Uterus (tissue), 4 donors: ENCODE results near the gene NOX5. TPM values are rescaled to one million over a fixed set of nuclear protein-coding genes. Genes with fewer than 3 reads are reported as not detected.

Source experiments
- DNase-seq, 2 donors: peaks; one replicate each; pipeline ENCODE4 v3.0.0-alpha.2; 2019 to 2020
- H3K27ac ChIP-seq, 2 donors: fragments of 200-600 bp; sonication (generic); 1 replicate in 1 of 2; 2 replicates in 1 of 2; pipeline ENCODE4 v1.5.1; 2016 to 2018
- H3K27me3 ChIP-seq, 2 donors: fragments of 200-600 bp; sonication (generic); one replicate each; pipeline ENCODE4 v1.5.1; 2018 to 2019; ENCODE audit warnings: control low read depth in 1 of 2
- H3K36me3 ChIP-seq, 2 donors: fragments of 200-600 bp; sonication (generic); one replicate each; pipeline ENCODE4 v1.5.1; 2019; ENCODE audit warnings: control low read depth in 1 of 2
- H3K4me1 ChIP-seq, 2 donors: fragments of 200-600 bp; sonication (generic); one replicate each; pipeline ENCODE4 v1.5.1; 2018 to 2019; ENCODE audit warnings: control low read depth in 1 of 2
- H3K4me3 ChIP-seq, 2 donors: fragments of 200-600 bp; sonication (generic); 1 replicate in 1 of 2; 2 replicates in 1 of 2; pipeline ENCODE4 v1.5.1; 2018 to 2019; ENCODE audit warnings: mild to moderate bottlenecking in 1 of 2
- H3K9me3 ChIP-seq, 2 donors: fragments of 200-600 bp; sonication (generic); one replicate each; pipeline ENCODE4 v1.5.1; 2019; ENCODE audit warnings: control low read depth in 1 of 2
- POLR2A ChIP-seq, 2 donors: fragments of 450-650 bp; IDR thresholded peaks; one replicate each; pipeline ENCODE4 v1.6.1; 2016; ENCODE audit warnings: antibody characterized with exemption in 2 of 2, mild to moderate bottlenecking in 1 of 2, moderate library complexity in 1 of 2
- intact Hi-C: fragments of 100-400 bp; cut with DNase I; formaldehyde crosslinking; loops from one replicate; pipeline ENCODE4 v1.15.1; 2023; ENCODE audit warnings: low total_unique reads
- total RNA-seq, 4 donors: library from RNA; depleted of rRNA in 3 of 4; stranded (reverse); fragments of >200 nt in 3 of 4; gene quantifications; one replicate each; pipeline versions ENCODE4 v1.1.0 to v1.2.4, GENCODE V29; 2014 to 2023
- TF ChIP-seq, protein P1 (sequence below), 4 experiments: fragments of 200-600 bp in 2 of 4; fragments of 450-650 bp in 2 of 4; sonication (generic) in 2 of 4; IDR thresholded peaks; one replicate each; pipeline ENCODE4 v1.5.1; 2016 to 2019; ENCODE audit warnings: antibody characterized with exemption in 4 of 4, mild to moderate bottlenecking in 2 of 4, moderate library complexity in 1 of 4
- donor health status: DM: yes; HTN: yes; CAD: no.

Gene NOX5
- total RNA-seq, 4 donors from 2014 or later = 0.21 to 0.52 TPM; not detected in 2

DNA sequence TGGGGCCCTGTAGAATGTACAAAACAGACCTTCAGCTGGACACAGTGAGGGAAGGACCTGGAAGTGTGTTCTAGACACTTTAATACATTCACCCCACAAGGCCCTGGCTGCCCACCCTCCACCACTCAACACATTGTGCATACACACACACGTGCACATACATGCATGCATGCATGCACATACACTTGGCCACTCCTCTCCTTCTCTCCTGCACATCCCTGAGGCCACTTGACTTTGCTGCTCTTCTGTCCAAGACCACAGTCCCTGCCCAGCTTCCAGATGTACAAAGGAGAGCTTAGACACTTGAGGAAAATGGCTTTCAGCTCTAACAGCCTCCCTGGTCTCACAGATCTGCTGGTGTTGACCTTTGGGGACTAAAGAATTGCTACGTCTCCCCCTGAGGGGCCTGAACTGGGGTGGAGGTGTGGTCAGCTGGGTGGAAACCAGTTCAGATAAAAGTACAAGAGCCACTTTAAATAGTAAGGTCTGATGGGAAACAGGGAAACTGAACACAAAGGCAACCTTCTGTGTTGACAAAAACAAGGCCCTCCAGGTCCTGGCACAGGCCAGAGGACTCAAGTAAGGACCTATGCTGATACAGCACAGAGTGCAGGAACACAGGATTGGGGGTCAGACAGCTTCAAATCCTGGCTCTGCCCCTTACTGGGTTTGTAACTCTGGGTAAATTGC lies 24.8 kb upstream of the NOX5 start:
- H3K4me3 ChIP-seq = no peak overlapping the region
- no peak overlapping the region for H3K27ac ChIP-seq
- H3K36me3 ChIP-seq = no peaks in the 10 kb centered on the region
- H3K9me3 ChIP-seq = no peaks in the 10 kb centered on the region
- TF ChIP-seq, protein P1, sequence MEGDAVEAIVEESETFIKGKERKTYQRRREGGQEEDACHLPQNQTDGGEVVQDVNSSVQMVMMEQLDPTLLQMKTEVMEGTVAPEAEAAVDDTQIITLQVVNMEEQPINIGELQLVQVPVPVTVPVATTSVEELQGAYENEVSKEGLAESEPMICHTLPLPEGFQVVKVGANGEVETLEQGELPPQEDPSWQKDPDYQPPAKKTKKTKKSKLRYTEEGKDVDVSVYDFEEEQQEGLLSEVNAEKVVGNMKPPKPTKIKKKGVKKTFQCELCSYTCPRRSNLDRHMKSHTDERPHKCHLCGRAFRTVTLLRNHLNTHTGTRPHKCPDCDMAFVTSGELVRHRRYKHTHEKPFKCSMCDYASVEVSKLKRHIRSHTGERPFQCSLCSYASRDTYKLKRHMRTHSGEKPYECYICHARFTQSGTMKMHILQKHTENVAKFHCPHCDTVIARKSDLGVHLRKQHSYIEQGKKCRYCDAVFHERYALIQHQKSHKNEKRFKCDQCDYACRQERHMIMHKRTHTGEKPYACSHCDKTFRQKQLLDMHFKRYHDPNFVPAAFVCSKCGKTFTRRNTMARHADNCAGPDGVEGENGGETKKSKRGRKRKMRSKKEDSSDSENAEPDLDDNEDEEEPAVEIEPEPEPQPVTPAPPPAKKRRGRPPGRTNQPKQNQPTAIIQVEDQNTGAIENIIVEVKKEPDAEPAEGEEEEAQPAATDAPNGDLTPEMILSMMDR (IDR thresholded peaks at IDR 0.05) = no peak
- TF ChIP-seq POLR2A (IDR thresholded peaks at IDR 0.05) = no peak
- no peaks in the 10 kb centered on the region for H3K4me1 ChIP-seq
- intact Hi-C loops = no loop called here
- no peaks in the 10 kb centered on the region for H3K27me3 ChIP-seq
- no peak for DNase-seq

DNA sequence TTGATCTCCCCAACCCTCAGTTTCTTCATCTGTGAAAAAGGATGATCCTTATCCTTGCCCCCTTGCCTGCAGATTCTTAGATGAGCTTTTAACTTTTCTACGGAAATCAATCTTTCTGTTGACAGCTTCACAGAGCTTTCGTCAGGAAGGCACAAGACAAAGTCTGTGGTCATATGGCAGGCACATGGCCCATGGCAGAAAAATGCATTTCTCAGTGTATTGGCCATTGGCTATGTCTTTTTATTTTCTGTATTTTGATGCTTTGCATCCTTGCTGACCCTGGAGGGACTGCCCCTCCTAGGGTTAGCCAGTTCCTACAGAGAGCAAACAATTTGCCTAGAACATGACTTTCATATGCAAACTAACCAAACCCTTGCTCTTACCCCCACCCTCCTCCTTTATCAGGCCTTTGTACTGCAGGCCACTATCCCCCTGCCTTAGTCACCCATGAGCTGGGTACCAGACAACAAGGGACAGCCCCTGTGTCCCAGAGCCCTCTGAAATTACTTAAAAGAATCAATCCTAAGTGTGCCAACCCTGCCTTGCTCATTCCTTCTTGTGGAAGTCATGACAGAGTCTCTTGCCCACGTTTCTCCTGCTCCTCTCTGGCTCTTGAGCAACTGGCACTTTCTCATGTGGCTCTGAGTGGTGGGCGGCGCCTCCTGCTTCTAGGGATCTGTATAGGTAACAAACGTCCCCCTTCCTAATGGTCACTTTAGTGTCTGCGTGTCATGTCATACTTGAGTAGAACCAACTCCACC lies 24.1 kb upstream of the NOX5 start:
- intact Hi-C loops = no loop called here

DNA sequence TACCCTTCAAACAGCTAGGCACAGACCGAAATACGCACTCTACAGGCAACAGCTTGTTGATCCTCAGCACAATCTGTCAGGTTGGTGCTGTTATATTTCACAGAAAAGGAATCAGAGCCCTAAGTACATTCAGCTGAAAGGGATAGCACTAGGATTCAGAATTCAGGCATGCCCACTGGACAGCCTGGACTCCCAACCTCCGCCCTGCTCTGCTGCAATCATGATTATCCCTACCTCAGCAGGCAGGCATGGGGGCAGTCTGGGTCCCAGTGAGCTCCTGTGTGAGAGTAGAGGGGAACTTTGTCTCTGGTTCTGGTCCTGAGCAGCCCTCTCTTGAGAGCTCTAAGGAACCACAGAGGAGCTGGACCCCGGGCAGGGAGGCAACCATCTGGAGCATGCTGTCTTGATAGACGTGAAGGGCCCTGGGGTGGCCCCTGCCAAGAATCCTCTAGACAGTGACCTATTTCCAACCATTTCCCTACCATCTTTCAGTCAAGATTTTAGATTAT lies 23.4 kb upstream of the NOX5 start:
- Histone ChIP-seq H3K27me3 (no peaks in the 10 kb centered on the region), H3K9me3 (no peaks in the 10 kb centered on the region), H3K27ac (no peak overlapping the region), H3K4me3 (no peak overlapping the region), H3K36me3 (no peaks in the 10 kb centered on the region), H3K4me1 (no peaks in the 10 kb centered on the region)
- DNase-seq = no peak
- intact Hi-C loops = no loop called here
- TF ChIP-seq POLR2A (IDR thresholded peaks at IDR 0.05) = no peak
- TF ChIP-seq, protein P1 (IDR thresholded peaks at IDR 0.05) = no peak

More for the DNA sequence above, 24.1 kb upstream of the NOX5 start:
- Histone ChIP-seq H3K27me3 (no peaks in the 10 kb centered on the region), H3K36me3 (no peaks in the 10 kb centered on the region), H3K9me3 (no peaks in the 10 kb centered on the region), H3K4me3 (no peak overlapping the region), H3K27ac (no peak overlapping the region), H3K4me1 (no peaks in the 10 kb centered on the region)
- DNase-seq = no peak
- TF ChIP-seq POLR2A (IDR thresholded peaks at IDR 0.05) = no peak
- TF ChIP-seq, protein P1 (IDR thresholded peaks at IDR 0.05) = no peak

DNA sequence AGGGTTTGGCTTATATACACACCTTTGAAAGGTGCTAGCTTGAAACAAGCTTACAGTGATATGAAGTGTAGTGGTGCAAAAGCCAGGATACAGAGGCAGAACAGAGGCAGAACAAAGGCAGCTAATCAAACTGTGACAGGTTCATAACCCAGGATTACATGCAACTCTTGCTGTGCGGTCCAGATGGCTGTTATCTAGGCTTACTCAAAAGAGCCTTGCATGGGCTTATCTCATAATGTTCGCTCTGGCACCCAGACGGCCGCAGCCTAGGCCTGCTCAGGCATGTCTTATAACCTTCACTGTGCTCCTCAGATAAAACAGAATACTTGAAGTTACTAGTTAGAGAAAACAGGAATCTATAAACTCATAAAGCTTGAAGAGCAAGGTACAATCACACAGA lies 22.8 kb upstream of the NOX5 start:
- no peak overlapping the region for H3K4me3 ChIP-seq
- TF ChIP-seq, protein P1 (IDR thresholded peaks at IDR 0.05) = no peak
- TF ChIP-seq POLR2A (IDR thresholded peaks at IDR 0.05) = no peak
- H3K27me3 ChIP-seq = no peaks in the 10 kb centered on the region
- DNase-seq = no peak
- no peaks in the 10 kb centered on the region for H3K9me3 ChIP-seq
- intact Hi-C loops = no loop called here
- no peaks in the 10 kb centered on the region for H3K36me3 ChIP-seq
- no peak overlapping the region for H3K27ac ChIP-seq
- no peaks in the 10 kb centered on the region for H3K4me1 ChIP-seq

DNA sequence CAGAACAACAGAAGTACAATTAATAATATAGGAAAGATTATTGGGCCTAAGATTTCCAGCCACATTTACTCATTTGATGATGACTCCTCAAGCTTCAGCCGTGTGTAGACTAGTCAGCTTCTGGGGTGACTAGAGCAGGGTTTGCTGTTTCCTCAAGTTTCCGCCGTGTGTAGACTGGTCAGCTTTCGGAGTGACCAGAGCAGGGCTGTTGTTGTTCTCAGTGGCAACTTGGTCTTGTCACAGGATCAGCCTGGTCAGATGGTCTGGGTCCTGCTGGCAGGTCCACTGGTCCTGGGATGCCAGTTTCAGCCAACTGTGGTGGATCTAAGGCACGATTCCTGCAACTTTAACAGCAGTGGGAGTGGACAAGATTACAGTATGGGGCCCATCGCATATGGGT lies 21.8 kb upstream of the NOX5 start:
- no peaks in the 10 kb centered on the region for H3K4me1 ChIP-seq
- intact Hi-C loops = no loop called here
- H3K27ac ChIP-seq = no peak overlapping the region
- no peaks in the 10 kb centered on the region for H3K36me3 ChIP-seq
- no peak overlapping the region for H3K4me3 ChIP-seq
- no peaks in the 10 kb centered on the region for H3K9me3 ChIP-seq
- H3K27me3 ChIP-seq = no peaks in the 10 kb centered on the region
- TF ChIP-seq POLR2A (IDR thresholded peaks at IDR 0.05) = no peak
- TF ChIP-seq, protein P1 (IDR thresholded peaks at IDR 0.05) = no peak
- DNase-seq = no peak
